ENCODE data around the gene FAM177A1. TPM values are rescaled to one million over a fixed set of nuclear protein-coding genes. Genes with fewer than 3 reads are reported as not detected.
"Not testable (repeated sequence)": the region's sequence is repeated elsewhere in the genome, so short reads cannot be mapped to it uniquely, and the experiment has no call there.

The FAM177A1 gene
- total RNA-seq, 2 experiments from 2014 or later, result 33.2 to 37.1 TPM

DNA sequence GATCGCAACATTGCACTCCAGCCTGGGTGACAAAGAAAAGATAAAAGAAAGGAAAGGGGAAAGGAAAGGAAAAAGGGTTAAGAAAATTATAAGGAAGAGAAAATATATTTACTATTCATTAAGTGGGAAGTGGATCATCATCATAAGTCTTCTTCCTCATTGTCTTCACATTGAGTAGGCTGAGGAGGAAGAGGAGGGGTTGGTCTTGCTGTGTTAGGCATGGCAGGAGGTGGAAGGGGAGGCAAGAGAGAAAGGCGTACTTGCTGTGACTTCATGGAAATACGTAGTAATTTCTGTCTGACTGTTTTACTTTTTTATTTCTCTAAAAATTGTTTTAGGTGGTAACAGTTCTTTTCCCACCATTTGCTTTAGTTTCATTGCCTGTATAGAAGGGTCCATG lies 26.2 kb downstream of the FAM177A1 start:
- H3K27me3 Mint-ChIP-seq, result no peaks in the 10 kb centered on the region
- H3K4me1 Mint-ChIP-seq, result no peaks in the 10 kb centered on the region
- DNase-seq, result no peak
- ChIA-PET POLR2A (no interaction called here), CTCF (interaction anchor here (0.8 kb wide), 1 partner anchor 54 kb away, joined by 3 read pairs; no protein-coding TSS in a partner anchor)
- no peak overlapping the region for H3K27ac Mint-ChIP-seq
- no peak overlapping the region for H3K4me3 Mint-ChIP-seq
- peaks cover 41% of the 10 kb centered on the region for H3K36me3 Mint-ChIP-seq (ENCODE audit: low read depth)
- no peaks in the 10 kb centered on the region for H3K9me3 Mint-ChIP-seq

DNA sequence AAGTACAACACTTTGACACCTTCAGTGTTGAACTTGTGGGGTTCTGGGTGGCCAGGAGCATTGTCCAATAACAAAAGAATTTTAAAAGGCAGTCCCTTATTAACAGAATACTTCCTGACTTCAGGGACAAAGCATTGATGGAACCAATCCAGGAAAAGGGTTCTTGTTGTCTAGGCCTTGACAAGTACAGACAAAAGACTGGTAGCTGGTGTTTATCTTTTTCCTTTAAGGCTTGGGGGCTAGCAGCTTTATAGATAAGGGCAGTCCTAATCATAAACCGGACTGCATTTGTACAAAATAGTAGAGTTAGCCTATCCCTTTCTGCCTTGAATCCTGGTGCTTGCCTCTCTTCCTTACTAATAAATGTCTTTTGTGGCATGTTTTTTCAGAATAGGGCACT lies 27.4 kb downstream of the FAM177A1 start:
- no peak overlapping the region for H3K27ac Mint-ChIP-seq
- CTCF ChIA-PET, result no interaction called here

DNA sequence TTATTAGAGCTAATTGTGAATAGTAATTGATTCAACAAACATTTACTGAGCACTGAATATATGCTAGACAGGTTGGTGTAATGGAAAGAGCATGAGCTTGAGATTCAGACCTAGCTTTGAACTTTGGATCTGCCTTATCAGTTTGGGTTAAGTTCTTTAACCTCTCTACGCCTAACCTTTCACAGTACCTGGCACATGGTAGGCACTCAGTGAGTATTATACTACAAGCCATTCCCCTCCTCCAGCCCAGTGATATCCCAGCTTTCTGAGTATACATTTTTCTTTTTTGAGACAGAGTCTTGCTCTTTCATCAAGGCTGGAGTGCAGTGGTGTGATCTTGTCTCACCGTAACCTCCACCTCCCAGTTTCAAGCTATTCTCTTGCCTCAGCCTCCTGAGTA lies 32.0 kb downstream of the FAM177A1 start:
- Mint-ChIP-seq H3K4me1 (no peaks in the 10 kb centered on the region), H3K27me3 (no peaks in the 10 kb centered on the region), H3K4me3 (no peak overlapping the region), H3K27ac (no peak overlapping the region), H3K36me3 (ENCODE audit: low read depth) (peaks cover 33% of the 10 kb centered on the region), H3K9me3 (no peaks in the 10 kb centered on the region)
- DNase-seq, result no peak
- POLR2A ChIA-PET, result no interaction called here
- CTCF ChIA-PET, result interaction anchor here (0.9 to 1.5 kb wide), 3 partner anchors 11 to 31 kb away, joined by 3 to 4 read pairs (median 3); no protein-coding TSS in a partner anchor

More for the DNA sequence above, 27.4 kb downstream of the FAM177A1 start:
- no peaks in the 10 kb centered on the region for H3K4me1 Mint-ChIP-seq
- H3K27me3 Mint-ChIP-seq, result no peaks in the 10 kb centered on the region
- no peak overlapping the region for H3K4me3 Mint-ChIP-seq
- H3K9me3 Mint-ChIP-seq, result no peaks in the 10 kb centered on the region
- no peak for DNase-seq
- POLR2A ChIA-PET, result interaction anchor here (0.6 kb wide), 1 partner anchor 39 kb away, joined by 3 read pairs; no protein-coding TSS in a partner anchor
- peaks cover 31% of the 10 kb centered on the region for H3K36me3 Mint-ChIP-seq (ENCODE audit: low read depth)

DNA sequence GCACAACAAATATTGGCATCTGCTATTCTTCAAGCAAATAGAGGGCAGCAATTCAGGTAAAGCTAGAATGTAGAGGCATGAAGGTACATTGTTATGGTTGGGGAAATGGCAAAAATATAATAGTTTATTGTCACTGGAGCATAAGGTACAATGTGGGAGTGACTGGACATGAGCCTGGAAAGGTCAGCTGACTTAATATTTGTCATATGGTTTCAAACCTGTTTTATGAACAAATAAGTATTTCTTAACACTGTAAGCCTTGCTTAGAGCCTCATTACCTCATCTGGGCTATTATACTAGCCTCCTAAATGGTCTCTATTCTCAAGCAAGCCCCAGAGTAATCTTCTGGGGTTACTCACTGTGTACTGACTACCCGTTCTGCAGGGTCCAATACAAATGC lies 33.7 kb downstream of the FAM177A1 start:
- no peaks in the 10 kb centered on the region for H3K9me3 Mint-ChIP-seq
- peaks cover 33% of the 10 kb centered on the region for H3K36me3 Mint-ChIP-seq (ENCODE audit: low read depth)
- no peaks in the 10 kb centered on the region for H3K4me1 Mint-ChIP-seq
- ChIA-PET CTCF (no interaction called here), POLR2A (no interaction called here)
- no peak overlapping the region for H3K27ac Mint-ChIP-seq
- no peaks in the 10 kb centered on the region for H3K27me3 Mint-ChIP-seq
- H3K4me3 Mint-ChIP-seq, result no peak overlapping the region
- no peak for DNase-seq

DNA sequence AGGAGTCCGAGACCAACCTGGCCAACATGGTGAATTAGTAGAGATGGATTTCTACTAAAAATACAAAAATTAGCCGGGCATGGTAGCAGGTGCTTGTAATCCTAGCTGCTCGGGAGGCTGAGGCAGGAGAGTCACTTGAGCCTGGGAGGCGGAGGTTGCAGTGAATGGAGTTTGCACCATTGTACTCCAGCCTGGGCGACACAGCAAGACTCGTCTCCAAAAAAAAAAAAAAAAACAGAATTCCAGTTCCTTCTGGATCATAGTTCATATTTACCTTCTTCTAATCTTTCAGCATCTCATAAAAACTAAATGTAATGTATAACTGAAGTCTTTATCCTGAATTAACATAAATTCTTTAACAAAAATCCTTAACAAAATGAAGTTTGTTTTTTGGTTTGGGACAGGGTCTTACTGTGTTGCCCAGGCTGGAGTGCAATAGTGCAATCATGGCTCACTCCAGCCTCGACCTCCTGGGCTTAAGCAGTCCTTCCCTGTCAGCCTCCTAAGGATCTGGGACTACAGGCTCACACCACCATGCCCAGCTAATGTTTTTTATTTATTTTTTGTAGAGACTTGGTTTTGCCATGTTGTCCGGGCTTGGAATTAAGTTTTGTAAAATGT lies 37.6 kb downstream of the FAM177A1 start:
- Mint-ChIP-seq H3K9me3 (no peaks in the 10 kb centered on the region), H3K36me3 (ENCODE audit: low read depth) (peaks cover 48% of the 10 kb centered on the region), H3K27me3 (no peaks in the 10 kb centered on the region), H3K27ac (peak overlapping the region; percentile 36), H3K4me1 (no peaks in the 10 kb centered on the region), H3K4me3 (no peak overlapping the region)
- ChIA-PET CTCF (interaction anchor here (0.6 to 0.7 kb wide), 2 partner anchors 17 to 24 kb away, joined by 3 read pairs; no protein-coding TSS in a partner anchor), POLR2A (no interaction called here)
- DNase-seq, result no peak

DNA sequence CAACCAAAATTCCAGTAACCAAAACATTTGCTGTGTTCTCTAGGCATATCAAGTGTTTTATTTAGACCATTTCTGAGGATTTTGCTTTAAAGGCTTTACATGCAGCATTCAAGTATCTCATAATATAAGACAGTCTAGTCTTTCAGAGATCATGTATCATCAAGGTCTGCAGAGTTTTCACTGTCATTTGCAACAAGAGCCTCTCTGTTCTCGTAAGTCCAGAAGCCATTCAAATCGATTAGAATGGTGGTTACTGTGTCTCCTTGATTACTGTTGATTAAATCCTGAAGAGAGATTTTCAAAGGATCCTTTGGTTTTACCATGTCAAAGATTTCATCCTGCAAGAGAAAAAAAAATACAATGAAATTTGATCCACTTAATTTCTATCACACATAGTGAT lies 39.4 kb downstream of the FAM177A1 start:
- ChIA-PET POLR2A (no interaction called here), CTCF (no interaction called here)
- DNase-seq, result no peak
- no peaks in the 10 kb centered on the region for H3K27me3 Mint-ChIP-seq
- no peaks in the 10 kb centered on the region for H3K9me3 Mint-ChIP-seq
- peaks cover 44% of the 10 kb centered on the region for H3K36me3 Mint-ChIP-seq (ENCODE audit: low read depth)
- H3K4me1 Mint-ChIP-seq, result no peaks in the 10 kb centered on the region
- no peak overlapping the region for H3K27ac Mint-ChIP-seq
- no peak overlapping the region for H3K4me3 Mint-ChIP-seq

DNA sequence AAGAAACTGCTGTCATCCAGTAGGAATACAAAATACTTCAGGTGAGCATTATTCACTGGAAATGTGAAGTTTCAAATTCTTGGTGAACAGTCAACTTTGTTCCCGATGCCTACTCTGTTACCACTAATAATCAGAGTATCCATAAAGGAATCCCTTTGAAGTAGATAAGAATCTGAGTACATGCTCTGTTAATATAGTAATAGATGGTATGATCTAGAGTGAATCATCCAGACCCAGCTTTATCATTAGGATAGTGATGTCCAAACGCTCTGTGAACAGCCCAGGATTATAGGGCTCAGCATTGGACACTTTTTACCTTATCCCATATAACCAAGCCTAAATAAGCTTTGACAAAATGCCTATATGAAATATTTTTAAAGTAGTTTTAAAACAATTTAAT lies 42.4 kb downstream of the FAM177A1 start:
- Mint-ChIP-seq H3K9me3 (no peaks in the 10 kb centered on the region), H3K27ac (no peak overlapping the region)
- POLR2A ChIA-PET, result no interaction called here

DNA sequence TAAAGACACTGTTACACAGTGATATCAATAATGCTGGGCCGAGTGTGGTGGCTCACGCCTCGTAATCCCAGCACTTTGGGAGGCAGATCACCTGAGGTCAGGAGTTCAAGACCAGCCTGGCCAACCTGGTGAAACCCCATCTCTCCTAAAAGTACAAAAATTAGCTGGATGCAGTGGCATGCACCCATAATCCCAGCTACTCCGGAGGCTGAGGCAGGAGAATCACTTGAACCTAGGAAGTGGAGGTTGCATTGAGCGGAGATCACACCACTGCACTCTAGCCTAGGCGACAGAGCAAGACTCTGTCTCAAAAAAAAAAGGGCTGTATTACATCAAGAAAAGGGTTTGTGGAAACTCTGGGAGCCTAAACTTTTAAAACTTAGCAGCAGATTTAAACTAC lies 48.6 kb downstream of the FAM177A1 start:
- H3K4me1 Mint-ChIP-seq, POLR2A ChIA-PET, H3K4me3 Mint-ChIP-seq, DNase-seq, H3K27ac Mint-ChIP-seq, H3K27me3 Mint-ChIP-seq, H3K9me3 Mint-ChIP-seq: not testable (repeated sequence)
- CTCF ChIA-PET, result interaction anchor here (1.3 to 1.8 kb wide), 2 partner anchors 17 to 28 kb away, joined by 3 to 5 read pairs; partner anchors contain the start of gene PRORP
- H3K36me3 Mint-ChIP-seq (ENCODE audit: low read depth), result peaks cover 46% of the 10 kb centered on the region

More for the DNA sequence above, 42.4 kb downstream of the FAM177A1 start:
- Mint-ChIP-seq H3K36me3 (ENCODE audit: low read depth) (peaks cover 47% of the 10 kb centered on the region), H3K27me3 (no peaks in the 10 kb centered on the region), H3K4me3 (no peak overlapping the region), H3K4me1 (no peaks in the 10 kb centered on the region)
- CTCF ChIA-PET, result no interaction called here
- DNase-seq, result no peak

- H3K27me3 Mint-ChIP-seq, result no peaks in the 10 kb centered on the region
- no peak overlapping the region for H3K4me3 Mint-ChIP-seq
- H3K9me3 Mint-ChIP-seq, result no peaks in the 10 kb centered on the region
- H3K4me1 Mint-ChIP-seq, result peaks cover 5% of the 10 kb centered on the region
- ChIA-PET POLR2A (interaction anchor here (0.6 kb wide), 1 partner anchor 9 kb away, joined by 3 read pairs; no protein-coding TSS in a partner anchor), CTCF (interaction anchor here (0.6 to 1.2 kb wide), 3 partner anchors 9 to 24 kb away, joined by 3 to 4 read pairs (median 3); no protein-coding TSS in a partner anchor)
- no peak for DNase-seq
- peaks cover 52% of the 10 kb centered on the region for H3K36me3 Mint-ChIP-seq (ENCODE audit: low read depth)
- H3K27ac Mint-ChIP-seq, result no peak overlapping the region
Observed at GRCh38 chr14:35107866-35108265, 61.8 kb downstream of the FAM177A1 start.

DNA sequence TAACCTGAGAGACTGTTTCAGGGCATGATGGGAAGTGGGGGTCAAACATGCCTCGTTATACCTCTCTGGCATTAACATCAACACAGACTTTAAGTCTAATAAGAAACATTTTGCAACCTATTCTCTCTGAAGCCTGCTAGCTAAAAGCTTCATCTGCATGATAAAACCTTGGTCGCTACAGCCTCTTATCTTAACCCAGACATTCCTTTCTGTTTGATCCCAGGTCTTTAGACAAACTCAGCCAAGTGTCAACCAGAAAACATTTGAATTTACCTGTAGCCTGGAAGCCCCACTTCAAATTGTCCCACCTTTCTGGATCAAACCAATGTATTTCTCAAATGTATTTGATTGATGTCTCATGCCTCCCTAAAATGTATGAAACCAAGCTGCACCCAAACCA lies 66.6 kb downstream of the FAM177A1 start:
- Mint-ChIP-seq H3K4me3 (no peak overlapping the region), H3K9me3 (no peaks in the 10 kb centered on the region), H3K4me1 (peaks cover 15% of the 10 kb centered on the region), H3K27me3 (no peaks in the 10 kb centered on the region), H3K36me3 (ENCODE audit: low read depth) (peaks cover 62% of the 10 kb centered on the region), H3K27ac (no peak overlapping the region)
- no peak for DNase-seq
- ChIA-PET POLR2A (interaction anchor here (0.7 kb wide), 1 partner anchor 39 kb away, joined by 3 read pairs; no protein-coding TSS in a partner anchor), CTCF (no interaction called here)

DNA sequence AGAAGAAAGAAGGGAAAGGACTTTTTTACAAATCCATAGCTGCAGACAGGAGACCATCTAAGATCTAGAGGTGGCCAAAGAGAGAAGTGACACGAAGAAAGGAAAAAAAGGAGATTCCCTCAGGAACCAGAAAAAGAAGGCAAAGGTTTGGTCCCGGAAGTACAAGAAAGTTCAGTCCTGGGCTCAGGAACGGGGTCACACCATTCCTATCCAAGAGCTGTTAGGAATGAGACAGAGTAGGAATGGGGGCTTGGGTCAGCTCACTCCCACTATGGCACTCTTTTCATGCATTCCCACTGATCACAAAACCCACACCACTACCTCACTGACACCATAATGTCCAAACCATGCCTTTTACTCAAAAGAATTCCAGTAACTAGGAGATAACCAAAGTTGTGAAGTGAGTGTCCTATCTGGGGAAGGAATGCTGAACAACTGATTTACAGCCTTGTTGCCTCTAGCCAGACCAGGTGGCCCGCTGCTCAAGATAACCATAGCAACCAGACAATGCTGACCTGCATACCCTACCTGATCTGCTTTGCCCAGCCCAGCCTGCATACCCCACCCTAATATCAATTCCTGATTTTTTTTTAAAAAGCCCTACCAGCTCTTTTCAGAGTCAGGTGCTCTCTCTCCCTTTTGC lies 67.4 kb downstream of the FAM177A1 start:
- H3K36me3 Mint-ChIP-seq (ENCODE audit: low read depth), result peaks cover 65% of the 10 kb centered on the region

DNA sequence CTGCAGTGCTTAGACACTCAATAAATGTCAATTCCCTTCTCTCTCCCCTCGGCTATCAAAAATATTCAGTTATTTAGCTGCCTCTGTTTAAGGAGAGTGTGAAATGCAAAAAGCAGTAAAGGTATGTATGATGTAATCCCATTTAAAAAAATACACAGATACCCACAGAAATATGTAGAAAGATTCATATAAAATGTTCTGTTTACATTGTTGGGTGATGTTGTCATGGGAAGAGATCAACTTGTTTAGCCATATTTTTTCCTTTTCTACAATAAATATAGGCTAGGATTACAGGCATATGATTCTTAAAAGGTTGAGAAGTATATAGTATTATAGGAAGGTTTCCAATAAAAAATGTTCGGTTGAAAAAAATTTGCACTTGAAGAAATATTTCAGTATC lies 68.0 kb downstream of the FAM177A1 start:
- H3K9me3 Mint-ChIP-seq, result no peaks in the 10 kb centered on the region
- H3K27me3 Mint-ChIP-seq, result no peaks in the 10 kb centered on the region
- ChIA-PET CTCF (interaction anchor here (1.0 kb wide), 1 partner anchor 116 kb away, joined by 3 read pairs; no protein-coding TSS in a partner anchor), POLR2A (interaction anchor here (1.0 kb wide), 1 partner anchor 9 kb away, joined by 3 read pairs; no protein-coding TSS in a partner anchor)
- no peak for DNase-seq
- peaks cover 69% of the 10 kb centered on the region for H3K36me3 Mint-ChIP-seq (ENCODE audit: low read depth)
- peaks cover 21% of the 10 kb centered on the region for H3K4me1 Mint-ChIP-seq
- H3K4me3 Mint-ChIP-seq, result no peak overlapping the region
- peak overlapping the region; percentile 25 for H3K27ac Mint-ChIP-seq

More for the DNA sequence above, 67.4 kb downstream of the FAM177A1 start:
- no peak for DNase-seq
- POLR2A ChIA-PET, result interaction anchor here (0.7 kb wide), 1 partner anchor 40 kb away, joined by 3 read pairs; no protein-coding TSS in a partner anchor
- CTCF ChIA-PET, result interaction anchor here (0.6 kb wide), 2 partner anchors 8 to 12 kb away, joined by 3 read pairs; no protein-coding TSS in a partner anchor
- Mint-ChIP-seq H3K27ac (no peak overlapping the region), H3K4me1 (peaks cover 18% of the 10 kb centered on the region), H3K27me3 (no peaks in the 10 kb centered on the region), H3K9me3 (no peaks in the 10 kb centered on the region), H3K4me3 (no peak overlapping the region)

DNA sequence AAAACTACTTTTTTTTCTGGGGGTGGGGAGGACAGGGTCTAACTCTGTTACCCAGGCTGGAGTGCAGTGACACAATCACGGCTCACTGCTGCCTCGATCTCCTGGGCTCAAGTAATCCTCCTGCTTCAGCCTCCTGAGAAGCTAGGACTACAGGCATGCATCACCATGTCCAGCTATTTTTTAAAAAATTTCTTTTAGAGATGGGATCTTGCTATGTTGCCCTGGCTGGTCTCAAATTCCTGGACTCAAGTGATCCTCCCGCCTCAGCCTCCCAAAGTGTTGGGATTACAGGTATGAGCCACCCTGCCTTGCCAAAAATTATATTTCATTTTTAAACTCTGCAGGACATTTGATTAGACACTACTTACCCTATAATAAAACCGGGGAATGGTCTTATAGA lies 70.2 kb downstream of the FAM177A1 start:
- Mint-ChIP-seq H3K9me3 (no peaks in the 10 kb centered on the region), H3K36me3 (ENCODE audit: low read depth) (peaks cover 61% of the 10 kb centered on the region), H3K27me3 (no peaks in the 10 kb centered on the region), H3K4me3 (no peak overlapping the region), H3K27ac (no peak overlapping the region), H3K4me1 (peaks cover 33% of the 10 kb centered on the region)
- ChIA-PET POLR2A (no interaction called here), CTCF (interaction anchor here (0.8 kb wide), 1 partner anchor 9 kb away, joined by 3 read pairs; no protein-coding TSS in a partner anchor)
- DNase-seq, result no peak

All from activated CD4-positive, alpha-beta T cell treated with anti-CD3 and anti-CD28 coated beads, Interleukin-2, amount 10 ng/mL, durations not matched to agents 7 days and 5 days (primary cell).